ENCODE data around the gene NPB.
"Not testable (repeated sequence)": the region's sequence is repeated elsewhere in the genome, so short reads cannot be mapped to it uniquely, and the experiment has no call there.

The NPB gene

GRCh38 chr17:81912441-81913309 lies 10.6 kb downstream of the NPB start:
- no peak for DNase-seq

GRCh38 chr17:81913394-81914102 lies 11.5 kb downstream of the NPB start:
- DNase-seq: no peak

GRCh38 chr17:81914103-81914850 lies 12.2 kb downstream of the NPB start:
- DNase-seq: no peak

- no peak for DNase-seq
Measured at GRCh38 chr17:81915331-81915730, 13.3 kb downstream of the NPB start.

- no peak for DNase-seq
Measured at GRCh38 chr17:81916234-81917001, 14.4 kb downstream of the NPB start.

DNA sequence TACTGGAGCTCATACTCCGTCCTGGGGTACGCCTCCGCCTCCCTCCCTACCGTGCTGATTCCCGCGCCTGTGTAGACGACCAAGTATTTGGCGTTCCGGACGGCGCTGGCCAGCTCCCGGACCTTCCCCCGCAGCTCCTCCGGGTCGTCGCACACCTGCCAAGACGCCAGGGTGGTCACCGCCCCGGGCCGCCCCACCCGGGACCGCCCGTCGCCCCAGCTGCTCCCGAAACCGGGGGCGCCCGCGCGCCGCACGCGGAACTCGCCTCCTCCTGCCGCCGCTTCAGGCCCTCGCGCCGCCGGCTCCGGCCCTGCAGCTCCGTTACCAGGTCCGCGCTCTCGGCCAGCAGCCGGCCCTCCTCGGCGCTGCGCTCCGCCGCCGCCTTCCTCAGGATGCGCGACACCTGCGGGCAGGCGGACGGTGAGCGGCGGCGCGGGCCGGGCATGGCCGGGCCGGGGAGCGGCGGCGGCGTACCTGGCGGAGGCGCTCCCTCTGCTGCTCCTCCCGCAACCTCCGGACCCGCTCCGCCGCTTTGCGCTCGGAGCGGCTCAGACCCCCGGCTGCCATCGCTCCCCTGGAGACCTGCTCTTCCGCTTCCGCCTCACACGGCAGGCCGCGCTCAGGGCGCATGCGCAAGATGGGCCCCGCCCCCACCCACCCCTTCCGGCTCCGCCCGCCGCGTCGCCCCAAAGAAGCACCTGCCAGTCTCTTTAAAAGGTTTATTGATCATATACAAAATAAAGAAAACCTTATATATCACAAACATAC lies 15.7 kb downstream of the NPB start, which contains the start of gene SIRT7:
TSS of gene SIRT7 (minus strand) at position 612 of the 768 bp plus-strand sequence. CDS start at position 567, 45 bp downstream.
- DNase-seq: peak; percentile 72 to 75

DNA sequence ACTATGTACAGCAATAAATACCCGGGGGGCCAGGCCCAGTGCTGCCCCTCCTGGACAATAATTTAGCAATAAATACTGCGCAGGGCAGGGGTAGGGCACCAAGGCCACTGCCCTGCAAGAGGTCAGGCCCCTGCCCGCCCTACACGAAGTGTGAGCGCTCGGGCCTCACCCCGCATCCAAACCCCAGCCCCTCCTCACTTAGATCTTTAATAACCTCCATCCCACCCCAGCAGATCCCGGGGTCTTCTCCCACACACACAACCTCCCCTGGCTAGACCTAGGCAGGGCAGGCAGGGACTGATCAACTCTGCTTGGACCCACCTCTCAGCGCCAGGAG lies 16.3 kb downstream of the NPB start:
- DNase-seq: not testable (repeated sequence)

GRCh38 chr17:81918832-81919545 lies 17.0 kb downstream of the NPB start:
- no peak for DNase-seq

DNA sequence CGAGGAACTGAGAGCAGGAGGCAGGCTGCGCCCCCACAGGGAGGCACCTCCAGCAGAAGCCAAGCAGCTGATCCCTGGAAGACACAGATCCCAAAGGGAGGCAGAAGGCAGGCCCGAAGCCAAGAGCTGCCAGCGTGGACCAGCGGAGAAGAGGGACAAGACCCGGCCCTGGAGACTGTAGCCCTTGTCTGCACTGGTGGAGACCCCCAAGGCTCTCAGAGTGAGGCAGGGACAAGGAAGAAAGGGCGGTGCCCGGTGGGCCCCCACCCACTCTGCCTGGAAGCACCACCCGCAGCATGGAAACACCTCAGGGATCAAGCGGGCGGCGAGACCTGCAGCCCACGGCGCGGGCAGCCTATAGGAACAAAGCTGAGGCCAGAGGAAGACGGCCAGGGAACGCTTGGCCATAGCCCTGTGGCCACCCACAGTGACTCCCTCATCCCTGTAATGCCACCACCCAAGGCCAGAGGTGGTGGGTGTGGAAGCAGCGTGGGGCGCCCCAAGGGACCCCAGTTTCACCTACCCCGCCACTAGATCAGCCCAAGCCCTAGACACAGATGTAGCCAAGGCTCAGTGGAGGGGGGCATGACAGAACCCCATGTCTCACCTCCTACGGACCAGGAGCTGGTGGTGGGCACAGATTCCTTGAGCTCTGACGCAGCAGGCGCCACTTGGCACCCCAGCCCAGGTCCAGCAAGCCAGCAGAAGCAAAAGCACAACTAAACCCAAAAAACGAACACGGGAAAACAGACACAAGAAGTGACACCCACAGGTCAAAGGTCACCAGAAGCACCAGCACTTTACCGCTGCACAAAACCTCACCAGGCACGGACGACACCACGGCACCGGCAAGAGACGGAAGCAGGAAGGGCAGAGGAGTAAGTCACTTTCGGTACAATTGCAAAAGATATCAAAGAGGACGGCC lies 18.8 kb downstream of the NPB start:
- DNase-seq: no peak

DNA sequence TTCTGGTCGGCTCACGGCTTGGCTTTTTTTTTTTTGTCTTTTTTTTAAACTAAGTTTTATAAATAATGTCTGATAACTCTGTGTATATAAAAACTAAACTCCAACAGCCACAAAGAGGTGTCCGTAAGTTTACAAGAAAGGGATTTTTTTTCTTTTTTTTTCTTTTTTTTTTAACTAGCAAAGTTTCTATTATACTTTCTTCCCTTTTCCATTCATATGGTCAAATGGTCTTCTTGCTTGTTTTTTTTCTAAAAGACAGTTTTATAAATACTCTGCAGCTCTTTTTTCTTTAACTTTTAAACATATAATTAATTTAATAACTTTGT lies 19.5 kb downstream of the NPB start:
- DNase-seq: no peak

DNA sequence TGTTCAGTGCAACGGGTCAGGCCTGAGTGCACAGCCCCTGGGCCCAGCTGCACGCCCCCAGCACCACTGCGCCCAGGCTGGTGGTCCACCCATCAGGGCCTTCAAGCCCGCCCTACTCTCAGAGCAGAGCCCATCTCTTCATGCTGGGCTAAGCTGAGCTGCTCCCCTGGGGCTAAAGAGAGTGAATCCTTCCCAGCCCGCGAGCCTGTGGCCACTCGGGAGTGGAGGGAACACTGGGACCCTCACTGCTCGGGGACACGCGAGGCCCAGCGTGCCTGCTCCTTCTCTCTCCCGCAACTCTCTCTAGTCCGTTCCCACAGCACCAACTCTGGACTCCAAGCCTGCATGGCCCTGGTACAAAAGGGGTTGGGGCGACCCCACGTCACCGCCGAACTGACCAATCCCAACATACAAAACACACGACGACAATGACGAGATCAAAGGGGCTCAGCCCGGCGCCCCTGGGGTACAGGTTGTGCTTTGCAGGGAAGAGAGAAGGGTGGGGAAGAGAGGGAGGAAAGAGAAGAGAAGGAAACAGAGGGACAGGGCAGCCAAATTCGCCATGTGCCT lies 20.0 kb downstream of the NPB start:
- DNase-seq: no peak

GRCh38 chr17:81922566-81923301 lies 20.7 kb downstream of the NPB start:
- DNase-seq: no peak

- no peak for DNase-seq
Measured at GRCh38 chr17:81923302-81924260, 21.5 kb downstream of the NPB start.

GRCh38 chr17:81924557-81925532 lies 22.8 kb downstream of the NPB start:
- no peak for DNase-seq

GRCh38 chr17:81925860-81926450 lies 23.9 kb downstream of the NPB start:
- DNase-seq: no peak

Data from activated CD4-positive, alpha-beta T cell treated with anti-CD3 and anti-CD28 coated beads, Interleukin-2, amount 50 U/mL, for 48 hours (primary cell).